ENCODE measurements around the gene ZDHHC3.

ZDHHC3 gene

GRCh38 chr3:44893097-44893496 lies 82.9 kb downstream of the ZDHHC3 start:
- DNase-seq (ENCODE audit: low read depth), result no peak

- no peak for DNase-seq (ENCODE audit: low read depth)
Observed at GRCh38 chr3:44892689-44893088, 83.3 kb downstream of the ZDHHC3 start.

GRCh38 chr3:44890852-44891251 lies 85.1 kb downstream of the ZDHHC3 start:
- DNase-seq (ENCODE audit: low read depth), result no peak

GRCh38 chr3:44890258-44890657 lies 85.7 kb downstream of the ZDHHC3 start:
- DNase-seq (ENCODE audit: low read depth), result no peak

GRCh38 chr3:44887101-44887500 lies 88.9 kb downstream of the ZDHHC3 start:
- DNase-seq (ENCODE audit: low read depth), result no peak

- DNase-seq (ENCODE audit: low read depth), result no peak
Observed at GRCh38 chr3:44886561-44886960, 89.4 kb downstream of the ZDHHC3 start.

GRCh38 chr3:44885618-44886017 lies 90.4 kb downstream of the ZDHHC3 start:
- peak; percentile 48 for DNase-seq (ENCODE audit: low read depth)

GRCh38 chr3:44883999-44884431 lies 92.0 kb downstream of the ZDHHC3 start:
- DNase-seq (ENCODE audit: low read depth), result peak; percentile 91

GRCh38 chr3:44883213-44883955 lies 92.6 kb downstream of the ZDHHC3 start:
- DNase-seq (ENCODE audit: low read depth), result no peak

GRCh38 chr3:44880284-44880683 lies 95.7 kb downstream of the ZDHHC3 start:
- no peak for DNase-seq (ENCODE audit: low read depth)

GRCh38 chr3:44877333-44877732 lies 98.6 kb downstream of the ZDHHC3 start:
- no peak for DNase-seq (ENCODE audit: low read depth)

GRCh38 chr3:44875596-44875995 lies 100.4 kb downstream of the ZDHHC3 start:
- no peak for DNase-seq (ENCODE audit: low read depth)
